Stimulated activated memory B cell treated with anti-CD40 and anti-IgM and Interleukin-4, amounts not matched to agents 10 μg/mL and 1 μg/mL and 100 μg/mL, for 72 hours (primary cell): ENCODE measurements around the gene ZBTB37.
"Not testable (repeated sequence)": the region's sequence is repeated elsewhere in the genome, so short reads cannot be mapped to it uniquely, and the experiment has no call there.

Experiments
- ATAC-seq: fragments of 150-1000 bp; cut with Tn5 transposase; 2 replicates; pipeline ENCODE4 v1.10.0; 2021
- H3K27ac Mint-ChIP-seq: one replicate; pipeline ENCODE4 v1.8.0; 2022; ENCODE audit warnings: mild to moderate bottlenecking, mixed read lengths
- H3K27me3 Mint-ChIP-seq: one replicate; pipeline ENCODE4 v1.8.0; 2022; ENCODE audit warnings: mixed read lengths
- H3K36me3 Mint-ChIP-seq: one replicate; pipeline ENCODE4 v1.8.0; 2022; ENCODE audit warnings: mixed read lengths
- H3K4me1 Mint-ChIP-seq: one replicate; pipeline ENCODE4 v1.8.0; 2022; ENCODE audit warnings: mixed read lengths
- H3K4me3 Mint-ChIP-seq: one replicate; pipeline ENCODE4 v1.8.0; 2022; ENCODE audit warnings: mild to moderate bottlenecking, moderate library complexity, mixed read lengths
- H3K9me3 Mint-ChIP-seq: one replicate; pipeline ENCODE4 v1.8.0; 2022; ENCODE audit warnings: mixed read lengths

The ZBTB37 gene

DNA sequence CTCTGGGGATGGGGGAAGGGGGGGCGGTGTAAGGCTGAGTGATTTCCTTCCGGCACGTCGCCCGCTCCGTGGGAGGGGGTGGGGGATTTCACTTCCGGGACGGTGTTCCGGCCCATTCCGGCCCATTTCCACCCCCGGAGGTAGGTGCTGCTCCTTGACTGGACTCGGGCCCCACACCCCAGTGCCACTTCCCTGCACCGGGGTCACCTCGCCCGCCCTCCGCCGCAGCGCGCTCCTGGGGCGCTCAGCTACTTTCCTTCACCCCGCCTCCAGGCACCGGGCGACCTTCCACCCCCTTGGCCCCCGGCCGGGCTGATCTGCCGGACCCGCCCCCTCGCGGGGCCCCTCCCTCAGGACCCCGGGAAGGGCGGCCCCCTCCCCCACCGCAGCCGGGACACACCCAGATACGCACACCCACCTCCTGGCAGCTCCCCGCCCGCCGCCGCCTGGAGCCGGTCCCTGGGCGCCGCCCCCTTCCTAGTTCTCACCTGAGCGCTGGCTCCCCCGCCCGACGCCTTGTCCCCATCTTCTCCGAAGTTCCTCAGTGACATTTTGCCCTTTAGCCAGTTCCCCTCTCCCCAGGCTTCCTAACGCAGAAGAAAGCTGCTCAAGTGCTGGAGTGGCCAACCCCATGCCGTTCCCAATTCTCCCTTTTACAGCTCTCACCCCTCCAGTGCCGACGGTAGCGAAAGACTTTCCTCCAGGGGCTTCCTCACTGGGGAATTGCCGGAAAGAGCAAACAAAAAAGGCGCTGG is at the start of gene ZBTB37:
Gene ZBTB37, plus strand, starts transcription at position 115 of the 755 bp plus-strand sequence. CDS start 1,846 bp downstream, outside the sequence.
- H3K27me3 Mint-ChIP-seq: no peaks in the 10 kb centered on the region
- peak within 1 kb of the TSS; percentile 84 for H3K27ac Mint-ChIP-seq
- peak within 1 kb of the TSS; percentile 95 for H3K4me3 Mint-ChIP-seq
- H3K36me3 Mint-ChIP-seq: peaks cover 57% of the 10 kb centered on the region
- peaks cover 62% of the 10 kb centered on the region for H3K4me1 Mint-ChIP-seq
- H3K9me3 Mint-ChIP-seq: no peaks in the 10 kb centered on the region
- peak; percentile 87 for ATAC-seq

- H3K27me3 Mint-ChIP-seq: no peaks in the 10 kb centered on the region
- peaks cover 5% of the 10 kb centered on the region for H3K9me3 Mint-ChIP-seq
- H3K4me3 Mint-ChIP-seq: no peak overlapping the region
- no peak overlapping the region for H3K27ac Mint-ChIP-seq
- H3K36me3 Mint-ChIP-seq: peaks cover 58% of the 10 kb centered on the region
- no peak for ATAC-seq
- peaks cover 50% of the 10 kb centered on the region for H3K4me1 Mint-ChIP-seq
These were observed 49.7 kb upstream of the ZBTB37 start for GRCh38 chr1:173818459-173818858.

GRCh38 chr1:173821680-173822079 is 46.5 kb upstream of the ZBTB37 start:
- Mint-ChIP-seq H3K9me3 (no peaks in the 10 kb centered on the region), H3K4me1 (peaks cover 42% of the 10 kb centered on the region), H3K36me3 (peaks cover 30% of the 10 kb centered on the region), H3K27me3 (no peaks in the 10 kb centered on the region), H3K27ac (peak overlapping the region; percentile 13), H3K4me3 (no peak overlapping the region)
- ATAC-seq: no peak

DNA sequence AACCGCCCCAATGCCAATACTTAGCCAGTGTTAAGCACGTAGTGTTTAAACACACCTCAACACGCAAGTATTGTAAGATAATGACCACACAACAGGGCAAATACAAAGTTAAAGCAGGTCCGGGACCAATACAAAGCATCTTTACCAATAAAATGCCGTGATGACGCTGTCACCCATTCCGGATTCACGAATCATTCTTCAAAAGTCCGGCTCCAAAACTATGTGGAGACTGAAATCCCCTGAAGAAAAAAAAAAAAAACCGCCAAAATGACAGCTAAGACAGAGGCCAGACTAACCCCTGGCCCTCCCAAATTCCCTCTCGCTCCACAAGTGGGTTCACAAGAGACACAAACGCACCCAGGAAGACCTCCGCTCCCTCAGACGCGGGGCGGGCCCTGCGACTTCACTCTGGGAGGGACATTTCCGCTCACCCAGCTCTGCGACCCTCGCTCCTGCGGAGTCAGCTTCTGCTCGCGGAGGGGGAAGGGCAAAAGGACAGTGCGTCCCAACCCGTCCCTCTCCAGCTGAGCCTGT is 44.3 kb upstream of the ZBTB37 start:
- peaks cover 25% of the 10 kb centered on the region for H3K36me3 Mint-ChIP-seq
- ATAC-seq: peak; percentile 49
- H3K4me3 Mint-ChIP-seq: peak overlapping the region; percentile 96

DNA sequence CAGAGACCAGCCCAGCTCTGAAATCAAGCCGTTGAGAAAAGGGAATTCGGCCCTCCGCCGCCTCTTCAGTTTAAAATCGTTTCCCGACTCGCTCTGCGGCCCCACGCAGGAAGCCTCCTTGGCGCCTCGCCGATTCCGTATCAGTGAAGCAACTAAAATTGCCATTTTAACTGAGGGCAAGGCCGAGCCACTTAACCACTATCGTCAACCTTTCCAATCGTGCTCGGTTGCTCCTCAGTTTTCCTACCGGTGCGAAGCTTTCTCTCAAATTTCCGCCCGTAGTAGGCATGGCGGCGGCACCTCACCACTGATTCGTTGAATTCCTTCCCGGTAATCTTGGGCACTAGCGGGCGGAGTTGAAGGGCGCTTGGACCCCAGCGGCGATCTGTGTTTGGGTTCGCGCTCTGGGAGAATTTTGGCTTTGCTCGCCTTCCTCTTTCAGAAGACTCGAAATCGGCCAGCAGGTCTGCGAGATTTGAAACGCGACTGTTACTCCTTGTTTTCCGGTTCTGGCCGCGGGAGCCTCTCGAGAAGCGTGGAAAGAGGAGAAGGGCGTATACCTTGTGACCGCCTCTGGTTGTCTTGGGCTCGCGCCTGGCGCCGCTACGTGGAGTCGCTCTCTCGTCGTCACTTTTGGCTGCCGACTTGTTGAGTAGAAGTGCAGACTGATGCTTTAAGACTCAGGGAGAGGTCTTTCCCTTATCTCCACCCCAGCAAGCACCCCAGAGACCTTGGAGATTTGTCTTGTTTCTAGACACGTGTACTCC is 43.7 kb upstream of the ZBTB37 start, which contains the start of the genes CENPL and DARS2:
Gene CENPL, minus strand, starts transcription at position 569 of the 767 bp plus-strand sequence. CDS start 13,584 bp downstream, outside the sequence.
Gene DARS2, plus strand, starts transcription at position 359 of the 767 bp plus-strand sequence. CDS start 557 bp downstream, outside the sequence.
- Mint-ChIP-seq H3K9me3 (no peaks in the 10 kb centered on the region), H3K4me1 (peaks cover 42% of the 10 kb centered on the region), H3K27me3 (no peaks in the 10 kb centered on the region), H3K27ac (peak within 1 kb of the TSS; percentile 97), H3K36me3 (peaks cover 28% of the 10 kb centered on the region), H3K4me3 (peak within 1 kb of the TSS; percentile 96)
- ATAC-seq: peak; percentile 97

More for the DNA sequence above, 44.3 kb upstream of the ZBTB37 start:
- H3K27me3 Mint-ChIP-seq: no peaks in the 10 kb centered on the region
- H3K4me1 Mint-ChIP-seq: peaks cover 42% of the 10 kb centered on the region
- H3K27ac Mint-ChIP-seq: peak overlapping the region; percentile 97
- no peaks in the 10 kb centered on the region for H3K9me3 Mint-ChIP-seq

DNA sequence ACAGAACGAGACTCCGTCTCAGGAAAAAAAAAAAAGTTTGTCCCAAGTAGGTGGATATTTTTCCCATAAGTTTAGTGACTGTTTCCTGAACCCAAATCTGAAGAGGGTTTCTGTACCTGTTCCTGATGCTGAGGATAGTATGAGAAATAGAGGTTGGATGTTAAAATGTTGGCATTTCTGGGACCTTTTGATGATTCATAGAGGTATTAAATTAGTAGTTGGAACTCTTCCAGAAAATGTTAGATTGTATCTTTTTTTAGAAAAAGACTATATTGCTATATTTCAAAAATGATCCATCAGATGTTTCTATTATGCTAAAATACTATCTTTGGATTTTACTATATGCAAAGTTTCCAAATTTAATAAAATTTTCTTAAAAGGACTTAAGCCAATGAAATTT is 40.6 kb upstream of the ZBTB37 start:
- Mint-ChIP-seq H3K4me3 (no peak overlapping the region), H3K27me3 (no peaks in the 10 kb centered on the region), H3K36me3 (peaks cover 23% of the 10 kb centered on the region), H3K4me1 (peaks cover 26% of the 10 kb centered on the region), H3K27ac (no peak overlapping the region), H3K9me3 (no peaks in the 10 kb centered on the region)
- no peak for ATAC-seq

- H3K36me3 Mint-ChIP-seq: peaks cover 32% of the 10 kb centered on the region
- H3K27ac Mint-ChIP-seq: no peak overlapping the region
- no peak overlapping the region for H3K4me3 Mint-ChIP-seq
- no peaks in the 10 kb centered on the region for H3K27me3 Mint-ChIP-seq
- no peaks in the 10 kb centered on the region for H3K9me3 Mint-ChIP-seq
- H3K4me1 Mint-ChIP-seq: no peaks in the 10 kb centered on the region
- ATAC-seq: no peak
These were observed 35.4 kb upstream of the ZBTB37 start for GRCh38 chr1:173832748-173833147.

GRCh38 chr1:173852105-173852504 is 16.1 kb upstream of the ZBTB37 start:
- Mint-ChIP-seq H3K27me3 (no peaks in the 10 kb centered on the region), H3K9me3 (no peaks in the 10 kb centered on the region), H3K4me3 (no peak overlapping the region), H3K27ac (no peak overlapping the region), H3K4me1 (no peaks in the 10 kb centered on the region), H3K36me3 (peaks cover 52% of the 10 kb centered on the region)
- no peak for ATAC-seq

- Mint-ChIP-seq H3K27ac (peak overlapping the region; percentile 19), H3K4me1 (no peaks in the 10 kb centered on the region), H3K36me3 (peaks cover 49% of the 10 kb centered on the region), H3K9me3 (no peaks in the 10 kb centered on the region), H3K27me3 (no peaks in the 10 kb centered on the region), H3K4me3 (no peak overlapping the region)
- ATAC-seq: no peak
These were observed 15.1 kb upstream of the ZBTB37 start for GRCh38 chr1:173853074-173853473.

GRCh38 chr1:173856014-173856413 is 12.2 kb upstream of the ZBTB37 start:
- H3K4me1 Mint-ChIP-seq: no peaks in the 10 kb centered on the region
- H3K27ac Mint-ChIP-seq: peak overlapping the region; percentile 4
- no peaks in the 10 kb centered on the region for H3K9me3 Mint-ChIP-seq
- H3K36me3 Mint-ChIP-seq: peaks cover 45% of the 10 kb centered on the region
- no peak overlapping the region for H3K4me3 Mint-ChIP-seq
- no peak for ATAC-seq
- no peaks in the 10 kb centered on the region for H3K27me3 Mint-ChIP-seq

DNA sequence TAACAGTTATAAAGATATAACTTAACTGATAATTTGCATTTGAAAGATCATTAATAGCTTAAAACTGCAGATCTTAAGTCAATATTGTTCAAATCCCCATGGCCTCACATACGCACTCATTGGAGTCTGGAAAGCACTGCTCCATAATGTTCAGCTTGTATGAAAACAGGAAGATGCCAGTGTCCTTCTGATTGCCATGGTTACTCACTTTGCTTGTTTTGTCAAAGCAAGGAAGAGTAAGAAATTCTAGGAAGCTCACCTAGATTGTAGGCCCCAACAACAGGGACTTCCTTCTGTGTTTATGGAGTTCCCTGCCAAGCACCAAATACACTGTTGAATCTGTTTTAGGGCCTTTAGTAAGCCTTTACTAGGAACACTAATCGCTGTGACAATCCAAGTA is 11.3 kb upstream of the ZBTB37 start:
- H3K9me3 Mint-ChIP-seq: no peaks in the 10 kb centered on the region
- H3K36me3 Mint-ChIP-seq: peaks cover 43% of the 10 kb centered on the region
- H3K4me3 Mint-ChIP-seq: no peak overlapping the region
- no peaks in the 10 kb centered on the region for H3K27me3 Mint-ChIP-seq
- no peak for ATAC-seq
- H3K27ac Mint-ChIP-seq: no peak overlapping the region
- H3K4me1 Mint-ChIP-seq: no peaks in the 10 kb centered on the region

DNA sequence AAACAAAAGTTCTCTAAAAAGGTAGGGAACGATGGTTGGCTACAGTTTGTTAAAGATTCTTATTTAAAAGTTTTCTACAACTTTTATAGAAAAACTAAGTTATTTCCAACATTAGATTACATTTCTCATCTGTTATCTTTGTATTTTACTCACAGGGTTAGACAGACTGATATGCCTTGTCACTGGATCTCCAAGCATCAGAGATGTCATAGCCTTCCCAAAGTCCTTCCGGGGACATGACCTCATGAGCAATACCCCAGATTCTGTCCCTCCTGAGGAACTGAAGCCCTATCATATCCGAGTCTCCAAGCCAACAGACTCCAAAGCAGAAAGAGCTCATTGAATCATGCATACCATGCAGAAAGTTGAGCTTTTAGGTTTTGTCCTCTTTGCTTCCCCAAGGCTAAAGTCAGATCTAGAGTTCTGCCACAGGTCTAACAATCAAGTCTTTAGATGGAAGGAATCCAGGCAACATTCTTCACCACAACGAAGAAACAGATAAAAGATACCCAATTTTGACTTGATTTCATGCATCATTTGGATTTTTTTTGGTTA is 10.7 kb upstream of the ZBTB37 start:
- Mint-ChIP-seq H3K4me3 (no peak overlapping the region), H3K9me3 (no peaks in the 10 kb centered on the region), H3K36me3 (peaks cover 46% of the 10 kb centered on the region), H3K27ac (no peak overlapping the region), H3K27me3 (no peaks in the 10 kb centered on the region), H3K4me1 (peaks cover 1% of the 10 kb centered on the region)
- no peak for ATAC-seq

DNA sequence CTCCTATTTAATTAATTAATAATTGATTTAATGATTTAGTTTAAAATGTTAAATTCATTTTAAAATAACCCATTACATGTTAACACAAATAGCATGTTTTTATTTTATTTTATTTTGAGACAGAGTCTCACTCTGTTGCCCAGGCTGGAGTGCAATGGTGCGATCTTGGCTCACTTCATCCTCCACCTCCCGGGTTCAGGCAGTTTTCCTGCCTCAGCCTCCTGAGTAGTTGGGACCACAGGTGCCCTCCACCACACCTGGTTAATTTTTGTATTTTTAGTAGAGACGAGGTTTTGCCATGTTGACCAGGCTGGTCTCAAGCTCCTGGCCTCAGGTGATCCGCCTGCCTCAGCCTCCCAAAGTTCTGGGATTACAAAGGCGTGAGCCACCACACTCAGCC is 8.6 kb upstream of the ZBTB37 start:
- H3K27me3 Mint-ChIP-seq, H3K9me3 Mint-ChIP-seq, H3K4me3 Mint-ChIP-seq, ATAC-seq, H3K27ac Mint-ChIP-seq: not testable (repeated sequence)
- Mint-ChIP-seq H3K36me3 (peaks cover 52% of the 10 kb centered on the region), H3K4me1 (peaks cover 22% of the 10 kb centered on the region)

DNA sequence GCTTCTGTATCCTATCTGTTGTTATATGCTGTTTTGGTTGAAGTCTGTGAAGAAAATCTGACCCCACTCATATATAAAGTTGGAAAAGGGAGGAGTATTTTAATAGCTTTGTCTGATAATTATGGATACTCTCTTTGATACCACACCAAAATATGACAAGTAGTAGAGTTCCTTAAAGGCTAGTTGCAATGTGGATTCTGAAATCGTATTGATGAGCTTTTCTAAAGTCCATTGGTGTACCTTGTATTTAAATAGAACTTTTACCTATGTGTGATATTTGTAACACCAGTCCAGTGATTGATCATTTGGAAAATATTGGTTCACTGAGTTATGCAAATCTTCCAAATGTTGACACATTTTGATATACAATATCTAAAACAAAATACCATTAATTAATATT is 8.1 kb upstream of the ZBTB37 start:
- H3K36me3 Mint-ChIP-seq: peaks cover 52% of the 10 kb centered on the region
- no peak overlapping the region for H3K27ac Mint-ChIP-seq
- no peaks in the 10 kb centered on the region for H3K9me3 Mint-ChIP-seq
- peaks cover 27% of the 10 kb centered on the region for H3K4me1 Mint-ChIP-seq
- H3K27me3 Mint-ChIP-seq: no peaks in the 10 kb centered on the region
- ATAC-seq: no peak
- H3K4me3 Mint-ChIP-seq: no peak overlapping the region

- Mint-ChIP-seq H3K27ac (peak overlapping the region; percentile 84), H3K27me3 (no peaks in the 10 kb centered on the region), H3K4me1 (peaks cover 43% of the 10 kb centered on the region), H3K36me3 (peaks cover 55% of the 10 kb centered on the region), H3K4me3 (no peak overlapping the region), H3K9me3 (no peaks in the 10 kb centered on the region)
- peak; percentile 46 for ATAC-seq
These were observed 6.4 kb upstream of the ZBTB37 start for GRCh38 chr1:173861731-173862145.
